ENCODE measurements around the gene RPUSD3.

The RPUSD3 gene

GRCh38 chr3:9861626-9862130, 17.9 kb upstream of the RPUSD3 start:
- Histone ChIP-seq H3K27ac (ENCODE audit: extremely low read depth, low read depth, low read length) (no peak overlapping the region), H3K36me3 (ENCODE audit: control insufficient read depth in 2 of 2, insufficient read depth in 1 of 2, low read length in 2 of 2) (no peaks in the 10 kb centered on the region), H3K4me3 (ENCODE audit: low read depth, low read length) (no peak overlapping the region), H3K9me3 (ENCODE audit: control insufficient read depth, insufficient read depth, low read depth, low read length) (no peaks in the 10 kb centered on the region), H3K4me1 (ENCODE audit: control insufficient read depth, insufficient read depth, low read length) (peaks cover 7% of the 10 kb centered on the region; the same call in 1 of the 2 replicates)
- no peak for TF ChIP-seq ZNF266 (tag by site-specific recombination; IDR thresholded peaks at IDR 0.05; ENCODE audit: low read depth)
- TF ChIP-seq KLF10 (tag by site-specific recombination; IDR thresholded peaks at IDR 0.05) = no peak
- no peak for TF ChIP-seq KLF1 (tag by site-specific recombination; IDR thresholded peaks at IDR 0.05)
- TF ChIP-seq ZNF677 (tag by site-specific recombination; IDR thresholded peaks at IDR 0.05) = no peak
- POLR2A ChIA-PET = no interaction called here
- CTCF ChIA-PET = interaction anchor here (0.7 kb wide), 1 partner anchor 13 kb away, joined by 3 read pairs; no protein-coding TSS in a partner anchor

DNA sequence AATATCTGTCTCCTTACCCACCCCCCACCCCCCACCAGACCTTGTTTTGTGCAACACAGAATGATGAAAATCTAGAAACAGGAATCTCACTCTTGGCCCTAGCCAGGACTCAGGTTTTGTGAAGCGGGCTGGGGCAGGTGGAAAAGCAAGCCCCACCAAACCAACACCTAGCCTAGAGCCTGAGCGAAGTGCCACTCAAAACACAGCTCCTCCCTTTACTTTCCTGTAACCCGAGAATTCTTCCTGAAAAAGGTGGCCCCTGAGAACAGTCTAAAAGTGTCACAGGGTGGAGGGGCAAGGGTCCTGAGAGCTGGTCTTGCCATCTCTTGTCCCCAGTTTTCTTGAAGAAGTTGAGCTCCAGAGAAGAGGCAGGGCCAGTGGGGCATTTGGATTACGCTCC, 17.4 kb upstream of the RPUSD3 start:
- CTCF ChIA-PET = interaction anchor here (0.7 kb wide), 1 partner anchor 12 kb away, joined by 3 read pairs; no protein-coding TSS in a partner anchor
- Histone ChIP-seq H3K27ac (ENCODE audit: extremely low read depth, low read depth, low read length) (no peak overlapping the region), H3K4me3 (ENCODE audit: low read depth, low read length) (no peak overlapping the region), H3K4me1 (ENCODE audit: control insufficient read depth, insufficient read depth, low read length) (peaks cover 7% of the 10 kb centered on the region; the same call in 1 of the 2 replicates), H3K9me3 (ENCODE audit: control insufficient read depth, insufficient read depth, low read depth, low read length) (no peaks in the 10 kb centered on the region), H3K36me3 (ENCODE audit: control insufficient read depth in 2 of 2, insufficient read depth in 1 of 2, low read length in 2 of 2) (no peaks in the 10 kb centered on the region)
- TF ChIP-seq, protein P1, sequence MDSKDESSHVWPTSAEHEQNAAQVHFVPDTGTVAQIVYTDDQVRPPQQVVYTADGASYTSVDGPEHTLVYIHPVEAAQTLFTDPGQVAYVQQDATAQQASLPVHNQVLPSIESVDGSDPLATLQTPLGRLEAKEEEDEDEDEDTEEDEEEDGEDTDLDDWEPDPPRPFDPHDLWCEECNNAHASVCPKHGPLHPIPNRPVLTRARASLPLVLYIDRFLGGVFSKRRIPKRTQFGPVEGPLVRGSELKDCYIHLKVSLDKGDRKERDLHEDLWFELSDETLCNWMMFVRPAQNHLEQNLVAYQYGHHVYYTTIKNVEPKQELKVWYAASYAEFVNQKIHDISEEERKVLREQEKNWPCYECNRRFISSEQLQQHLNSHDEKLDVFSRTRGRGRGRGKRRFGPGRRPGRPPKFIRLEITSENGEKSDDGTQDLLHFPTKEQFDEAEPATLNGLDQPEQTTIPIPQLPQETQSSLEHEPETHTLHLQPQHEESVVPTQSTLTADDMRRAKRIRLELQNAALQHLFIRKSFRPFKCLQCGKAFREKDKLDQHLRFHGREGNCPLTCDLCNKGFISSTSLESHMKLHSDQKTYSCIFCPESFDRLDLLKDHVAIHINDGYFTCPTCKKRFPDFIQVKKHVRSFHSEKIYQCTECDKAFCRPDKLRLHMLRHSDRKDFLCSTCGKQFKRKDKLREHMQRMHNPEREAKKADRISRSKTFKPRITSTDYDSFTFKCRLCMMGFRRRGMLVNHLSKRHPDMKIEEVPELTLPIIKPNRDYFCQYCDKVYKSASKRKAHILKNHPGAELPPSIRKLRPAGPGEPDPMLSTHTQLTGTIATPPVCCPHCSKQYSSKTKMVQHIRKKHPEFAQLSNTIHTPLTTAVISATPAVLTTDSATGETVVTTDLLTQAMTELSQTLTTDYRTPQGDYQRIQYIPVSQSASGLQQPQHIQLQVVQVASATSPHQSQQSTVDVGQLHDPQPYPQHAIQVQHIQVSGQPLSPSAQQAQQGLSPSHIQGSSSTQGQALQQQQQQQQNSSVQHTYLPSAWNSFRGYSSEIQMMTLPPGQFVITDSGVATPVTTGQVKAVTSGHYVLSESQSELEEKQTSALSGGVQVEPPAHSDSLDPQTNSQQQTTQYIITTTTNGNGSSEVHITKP (tag by site-specific recombination; IDR thresholded peaks at IDR 0.05) = 0 out of 2 replicates have a peak, but pooled peaks have one; percentile 11
- TF ChIP-seq, protein P2, sequence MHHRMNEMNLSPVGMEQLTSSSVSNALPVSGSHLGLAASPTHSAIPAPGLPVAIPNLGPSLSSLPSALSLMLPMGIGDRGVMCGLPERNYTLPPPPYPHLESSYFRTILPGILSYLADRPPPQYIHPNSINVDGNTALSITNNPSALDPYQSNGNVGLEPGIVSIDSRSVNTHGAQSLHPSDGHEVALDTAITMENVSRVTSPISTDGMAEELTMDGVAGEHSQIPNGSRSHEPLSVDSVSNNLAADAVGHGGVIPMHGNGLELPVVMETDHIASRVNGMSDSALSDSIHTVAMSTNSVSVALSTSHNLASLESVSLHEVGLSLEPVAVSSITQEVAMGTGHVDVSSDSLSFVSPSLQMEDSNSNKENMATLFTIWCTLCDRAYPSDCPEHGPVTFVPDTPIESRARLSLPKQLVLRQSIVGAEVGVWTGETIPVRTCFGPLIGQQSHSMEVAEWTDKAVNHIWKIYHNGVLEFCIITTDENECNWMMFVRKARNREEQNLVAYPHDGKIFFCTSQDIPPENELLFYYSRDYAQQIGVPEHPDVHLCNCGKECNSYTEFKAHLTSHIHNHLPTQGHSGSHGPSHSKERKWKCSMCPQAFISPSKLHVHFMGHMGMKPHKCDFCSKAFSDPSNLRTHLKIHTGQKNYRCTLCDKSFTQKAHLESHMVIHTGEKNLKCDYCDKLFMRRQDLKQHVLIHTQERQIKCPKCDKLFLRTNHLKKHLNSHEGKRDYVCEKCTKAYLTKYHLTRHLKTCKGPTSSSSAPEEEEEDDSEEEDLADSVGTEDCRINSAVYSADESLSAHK (tag by site-specific recombination; IDR thresholded peaks at IDR 0.05) = no peak
- POLR2A ChIA-PET = no interaction called here

DNA sequence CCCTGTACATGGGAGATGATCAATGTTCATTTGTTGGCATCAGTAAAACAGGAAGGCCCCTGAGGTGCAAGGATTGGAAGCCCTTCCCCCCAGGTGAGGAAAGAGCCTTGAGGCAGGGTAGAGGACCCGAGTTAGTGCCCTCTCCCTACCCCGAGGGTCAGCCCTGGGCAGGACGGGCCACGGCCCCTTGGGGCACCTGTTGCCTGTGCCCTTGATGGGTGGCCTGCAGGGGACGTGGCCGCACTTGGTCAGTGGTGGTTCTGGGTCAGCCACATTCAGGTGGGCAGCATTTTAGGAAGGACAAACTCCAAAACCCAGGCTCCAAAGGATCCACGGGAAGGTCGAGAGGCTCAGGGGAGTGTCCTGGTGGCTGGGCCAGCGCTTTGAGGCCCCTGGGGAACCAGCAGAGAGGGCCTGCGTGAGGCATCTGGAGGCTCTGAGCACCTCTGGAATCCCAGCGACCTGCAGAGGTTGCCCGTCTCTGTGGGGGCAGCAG, 15.8 kb upstream of the RPUSD3 start:
- no peaks in the 10 kb centered on the region for H3K9me3 ChIP-seq (ENCODE audit: control insufficient read depth, insufficient read depth, low read depth, low read length)
- H3K4me1 ChIP-seq (ENCODE audit: control insufficient read depth, insufficient read depth, low read length) = peaks cover 5% of the 10 kb centered on the region; the same call in 1 of the 2 replicates
- TF ChIP-seq SCRT2 (tag by site-specific recombination; IDR thresholded peaks at IDR 0.05) = peak; percentile 91
- TF ChIP-seq SCRT1 (tag by site-specific recombination; IDR thresholded peaks at IDR 0.05; ENCODE audit: borderline replicate concordance) = peak; percentile 74
- no peak for TF ChIP-seq BCL11B (tag by site-specific recombination; IDR thresholded peaks at IDR 0.05; ENCODE audit: low read depth)
- CTCF ChIA-PET = interaction anchor here (2.1 kb wide), 1 partner anchor 11 kb away, joined by 9 read pairs; no protein-coding TSS in a partner anchor
- no peaks in the 10 kb centered on the region for H3K36me3 ChIP-seq (ENCODE audit: control insufficient read depth in 2 of 2, insufficient read depth in 1 of 2, low read length in 2 of 2)
- POLR2A ChIA-PET = no interaction called here
- H3K4me3 ChIP-seq (ENCODE audit: low read depth, low read length) = no peak overlapping the region
- no peak overlapping the region for H3K27ac ChIP-seq (ENCODE audit: extremely low read depth, low read depth, low read length)

DNA sequence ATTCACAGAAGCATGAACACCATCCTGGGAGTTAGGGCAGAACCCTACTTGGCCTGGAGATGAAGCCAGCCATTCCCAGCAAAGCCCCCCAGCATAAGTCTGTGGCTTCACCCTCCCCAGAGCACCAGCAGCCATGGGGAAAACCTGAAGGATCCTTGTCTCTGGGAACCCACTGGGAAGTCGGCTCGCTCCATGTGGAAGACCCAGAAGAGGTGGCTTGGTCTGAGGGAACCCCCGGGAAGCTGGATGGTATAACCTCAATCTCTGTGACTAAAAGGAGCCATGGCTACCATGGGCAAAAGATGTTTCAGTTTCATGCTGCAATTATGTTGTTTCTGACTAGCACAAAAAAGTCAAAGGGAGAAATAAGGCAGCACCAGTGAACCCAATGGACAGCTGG, 11.8 kb upstream of the RPUSD3 start:
- TF ChIP-seq ZNF133 (tag by site-specific recombination; IDR thresholded peaks at IDR 0.05) = no peak
- TF ChIP-seq, protein P1 (tag by site-specific recombination; IDR thresholded peaks at IDR 0.05) = peak; percentile 55
- H3K36me3 ChIP-seq (ENCODE audit: control insufficient read depth in 2 of 2, insufficient read depth in 1 of 2, low read length in 2 of 2) = no peaks in the 10 kb centered on the region
- H3K4me1 ChIP-seq (ENCODE audit: control insufficient read depth, insufficient read depth, low read length) = no peaks in the 10 kb centered on the region
- ChIA-PET CTCF (no interaction called here), POLR2A (no interaction called here)
- no peak overlapping the region for H3K4me3 ChIP-seq (ENCODE audit: low read depth, low read length)
- no peak overlapping the region for H3K27ac ChIP-seq (ENCODE audit: extremely low read depth, low read depth, low read length)
- H3K9me3 ChIP-seq (ENCODE audit: control insufficient read depth, insufficient read depth, low read depth, low read length) = no peaks in the 10 kb centered on the region

Data from HEK293 (cell line).